GM23338 (cell line): ENCODE measurements around the gene PKD2L2. TPM values are rescaled to one million over a fixed set of nuclear protein-coding genes. Genes with fewer than 3 reads are reported as not detected.

Experiments
- ATAC-seq: fragments of 200-7000 bp; cut with Tn5 transposase; 3 replicates; pipeline ENCODE4 v1.9.1; 2020
- DNase-seq: peaks from one replicate; pipeline ENCODE4 v3.0.0-alpha.2; 2015; ENCODE audit warnings: low spot score
- H2AFZ ChIP-seq: fragments of 200-600 bp; sonication (generic); 2 replicates; pipeline ENCODE4 v1.8.0; 2016; ENCODE audit warnings: antibody characterized with exemption, mild to moderate bottlenecking, moderate library complexity
- H3F3A ChIP-seq: fragments of 200-600 bp; sonication (generic); replicated peaks from 2 replicates; pipeline ENCODE4 v1.8.0; 2017; ENCODE audit warnings: antibody characterized with exemption, mixed run types, low read depth
- H3K27ac ChIP-seq: fragments of 200-600 bp; sonication (generic); 2 replicates; pipeline ENCODE4 v1.6.1; 2016; ENCODE audit warnings: low read depth
- H3K27me3 ChIP-seq: fragments of 200-600 bp; sonication (generic); 2 replicates; pipeline ENCODE4 v1.8.0; 2016; ENCODE audit warnings: mild to moderate bottlenecking, mixed run types, moderate library complexity; ENCODE audit not compliant: insufficient read depth
- H3K36me3 ChIP-seq: fragments of 200-600 bp; sonication (generic); 2 replicates; pipeline ENCODE4 v1.8.0; 2016; ENCODE audit warnings: mild to moderate bottlenecking; ENCODE audit not compliant: insufficient read depth
- H3K4me1 ChIP-seq: fragments of 200-600 bp; sonication (generic); 2 replicates; pipeline ENCODE4 v1.8.0; 2016; ENCODE audit warnings: mild to moderate bottlenecking, moderate library complexity; ENCODE audit not compliant: insufficient read depth
- H3K4me2 ChIP-seq: fragments of 200-600 bp; sonication (generic); 2 replicates; pipeline ENCODE4 v1.7.1; 2017; ENCODE audit warnings: mixed run types
- H3K4me3 ChIP-seq: fragments of 200-600 bp; sonication (generic); 2 replicates; pipeline ENCODE4 v1.6.1; 2016; ENCODE audit warnings: mixed run types
- H3K79me2 ChIP-seq: fragments of 200-600 bp; sonication (generic); replicated peaks from 2 replicates; pipeline ENCODE4 v1.8.0; 2017; ENCODE audit warnings: mild to moderate bottlenecking; ENCODE audit not compliant: insufficient read depth
- H3K9me2 ChIP-seq: fragments of 200-600 bp; sonication (generic); 2 replicates; pipeline ENCODE4 v1.8.0; 2017; ENCODE audit not compliant: insufficient read depth
- H4K20me1 ChIP-seq: fragments of 200-600 bp; sonication (generic); replicated peaks from 2 replicates; pipeline ENCODE4 v1.8.0; 2017; ENCODE audit warnings: mild to moderate bottlenecking; ENCODE audit not compliant: insufficient read depth
- H3K27ac Mint-ChIP-seq: 2 replicates; pipeline ENCODE4 v1.8.0; 2020; ENCODE audit warnings: inconsistent platforms, mild to moderate bottlenecking, moderate library complexity, mixed read lengths
- H3K27me3 Mint-ChIP-seq: 3 replicates; pipeline ENCODE4 v1.8.0; 2022; ENCODE audit warnings: low read depth, mild to moderate bottlenecking, moderate library complexity, mixed read lengths, inconsistent platforms; ENCODE audit not compliant: insufficient read depth, poor library complexity
- H3K36me3 Mint-ChIP-seq: 3 replicates; pipeline ENCODE4 v1.8.0; 2021; ENCODE audit warnings: low read depth, mild to moderate bottlenecking, inconsistent platforms, moderate library complexity, mixed read lengths
- H3K4me1 Mint-ChIP-seq: 3 replicates; pipeline ENCODE4 v1.8.0; 2020; ENCODE audit warnings: mild to moderate bottlenecking, inconsistent platforms, mixed read lengths
- H3K4me3 Mint-ChIP-seq: 3 replicates; pipeline ENCODE4 v1.8.0; 2021; ENCODE audit warnings: moderate library complexity, mild to moderate bottlenecking, inconsistent platforms, mixed read lengths
- H3K9me3 Mint-ChIP-seq: 3 replicates; pipeline ENCODE4 v1.8.0; 2020; ENCODE audit warnings: moderate library complexity, mild to moderate bottlenecking, inconsistent platforms, mixed read lengths
- CREB1 ChIP-seq: fragments of 250-450 bp; sonication (Bioruptor Pico); IDR thresholded peaks from 2 replicates; pipeline ENCODE4 v1.5.0; 2020; ENCODE audit warnings: low read depth, mild to moderate bottlenecking, moderate library complexity
- CTCF ChIP-seq, 2 experiments: fragments of 200-600 bp in 1 of 2; sonication (generic) in 1 of 2; conservative IDR thresholded peaks; 2 replicates each; pipeline versions ENCODE4 v1.5.1 to v1.6.1; 2016 to 2017; ENCODE audit warnings: antibody characterized with exemption in 2 of 2, low read depth in 2 of 2, mild to moderate bottlenecking in 2 of 2, moderate library complexity in 1 of 2
- EZH2 ChIP-seq: fragments of 200-600 bp; sonication (generic); IDR thresholded peaks from one replicate; pipeline ENCODE4 v1.8.0; 2017; ENCODE audit warnings: antibody characterized with exemption, mild to moderate bottlenecking, low read depth; ENCODE audit not compliant: unreplicated experiment
- EZH2phosphoT487 ChIP-seq: fragments of 200-600 bp; sonication (generic); IDR thresholded peaks from one replicate; pipeline ENCODE4 v1.8.1; 2018; ENCODE audit warnings: antibody characterized with exemption; ENCODE audit not compliant: unreplicated experiment
- JUNB ChIP-seq: IDR thresholded peaks from one replicate; pipeline ENCODE4 v1.6.1; 2016; ENCODE audit warnings: antibody characterized with exemption; ENCODE audit not compliant: unreplicated experiment
- NANOG ChIP-seq: IDR thresholded peaks from 2 replicates; pipeline ENCODE4 v1.6.1; 2016; ENCODE audit warnings: antibody characterized with exemption, borderline replicate concordance
- POLR2AphosphoS5 ChIP-seq: IDR thresholded peaks from 2 replicates; pipeline ENCODE4 v1.6.1; 2016; ENCODE audit warnings: antibody characterized with exemption, low read depth
- STAT1 ChIP-seq: IDR thresholded peaks from one replicate; pipeline ENCODE4 v1.6.1; 2016; ENCODE audit warnings: antibody characterized with exemption; ENCODE audit not compliant: unreplicated experiment
- ZNF114 ChIP-seq: fragments of 250-450 bp; sonication (Bioruptor Pico); IDR thresholded peaks from 2 replicates; pipeline ENCODE4 v1.5.0; 2020; ENCODE audit warnings: mild to moderate bottlenecking, moderate library complexity
- ZNF331 ChIP-seq: fragments of 250-450 bp; sonication (Bioruptor Pico); IDR thresholded peaks from 2 replicates; pipeline ENCODE4 v1.5.0; 2020; ENCODE audit warnings: low read depth, mild to moderate bottlenecking, moderate library complexity
- polyA plus RNA-seq: library from polyadenylated mRNA; unstranded; fragments of >200 nt; fragmentation: Nextera tagmentation; extraction: Ambion mirVana; gene quantifications from 2 replicates; pipeline ENCODE4 v1.2.1, GENCODE V29; 2016
- total RNA-seq: library from RNA; depleted of rRNA; stranded (reverse); fragments of >200 nt; shearing (Covaris generic); gene quantifications from 2 replicates; pipeline ENCODE4 v1.2.3, GENCODE V29; 2014
- TF ChIP-seq, protein P1 (sequence below): IDR thresholded peaks from 2 replicates; pipeline ENCODE4 v1.6.1; 2016; ENCODE audit warnings: antibody characterized with exemption
- TF ChIP-seq, protein P2 (sequence below): fragments of 250-450 bp; sonication (Bioruptor Pico); IDR thresholded peaks from 2 replicates; pipeline ENCODE4 v1.5.0; 2020; ENCODE audit warnings: mild to moderate bottlenecking, moderate library complexity

The PKD2L2 gene
- total and polyA plus RNA-seq, 2 experiments from 2014 or later, result 0.16 TPM; not detected in 1

- TF ChIP-seq ZNF331 (no peak), JUNB (no peak), EZH2phosphoT487 (no peak), STAT1 (no peak), CTCF (conservative IDR thresholded peaks at IDR 0.05; ENCODE audit: low read depth in 2 of 2) (no peak), EZH2 (no peak), CREB1 (CRISPR knock-in tag) (no peak), ZNF114 (CRISPR knock-in tag) (no peak)
Measured at GRCh38 chr5:137896560-137896959, 7.3 kb downstream of the PKD2L2 start (continued).

DNA sequence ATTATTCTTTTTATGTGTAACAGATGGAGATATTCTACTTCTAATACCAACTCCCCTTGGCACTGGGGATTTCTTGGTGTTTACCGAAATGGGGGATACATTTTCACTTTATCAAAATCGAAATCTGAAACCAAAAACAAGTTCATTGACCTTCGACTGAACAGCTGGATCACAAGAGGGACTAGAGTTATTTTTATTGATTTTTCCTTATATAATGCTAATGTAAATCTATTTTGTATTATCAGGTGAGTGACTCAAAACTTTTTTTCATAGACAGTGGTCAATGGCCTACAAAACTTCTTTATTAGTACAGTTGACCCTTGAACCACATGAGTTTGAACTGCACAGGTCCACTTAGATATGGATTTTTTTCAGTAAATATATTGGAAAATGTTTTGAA is 10.2 kb downstream of the PKD2L2 start:
- H3K36me3 ChIP-seq, result no peaks in the 10 kb centered on the region
- no peaks in the 10 kb centered on the region for H4K20me1 ChIP-seq
- H3K27ac ChIP-seq, result no peak overlapping the region
- H3K27me3 Mint-ChIP-seq, result peaks cover 4% of the 10 kb centered on the region
- no peaks in the 10 kb centered on the region for H3K27me3 ChIP-seq
- no peaks in the 10 kb centered on the region for H3K36me3 Mint-ChIP-seq
- no peaks in the 10 kb centered on the region for H3K9me2 ChIP-seq
- no peak overlapping the region for H3K4me3 Mint-ChIP-seq
- H3K4me2 ChIP-seq, result no peak overlapping the region
- no peaks in the 10 kb centered on the region for H3F3A ChIP-seq
- no peaks in the 10 kb centered on the region for H3K4me1 ChIP-seq
- ATAC-seq, result no peak
- no peak overlapping the region for H2AFZ ChIP-seq
- DNase-seq, result no peak
- H3K4me3 ChIP-seq, result no peak overlapping the region
- H3K9me3 Mint-ChIP-seq, result no peaks in the 10 kb centered on the region
- H3K4me1 Mint-ChIP-seq, result no peaks in the 10 kb centered on the region
- H3K27ac Mint-ChIP-seq, result no peak overlapping the region
- no peaks in the 10 kb centered on the region for H3K79me2 ChIP-seq
- TF ChIP-seq STAT1, result no peak
- TF ChIP-seq JUNB, result no peak
- TF ChIP-seq EZH2phosphoT487, result no peak
- TF ChIP-seq, protein P1, sequence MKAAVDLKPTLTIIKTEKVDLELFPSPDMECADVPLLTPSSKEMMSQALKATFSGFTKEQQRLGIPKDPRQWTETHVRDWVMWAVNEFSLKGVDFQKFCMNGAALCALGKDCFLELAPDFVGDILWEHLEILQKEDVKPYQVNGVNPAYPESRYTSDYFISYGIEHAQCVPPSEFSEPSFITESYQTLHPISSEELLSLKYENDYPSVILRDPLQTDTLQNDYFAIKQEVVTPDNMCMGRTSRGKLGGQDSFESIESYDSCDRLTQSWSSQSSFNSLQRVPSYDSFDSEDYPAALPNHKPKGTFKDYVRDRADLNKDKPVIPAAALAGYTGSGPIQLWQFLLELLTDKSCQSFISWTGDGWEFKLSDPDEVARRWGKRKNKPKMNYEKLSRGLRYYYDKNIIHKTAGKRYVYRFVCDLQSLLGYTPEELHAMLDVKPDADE, result no peak
- TF ChIP-seq POLR2AphosphoS5, result no peak
- no peak for TF ChIP-seq CREB1 (CRISPR knock-in tag)
- no peak for TF ChIP-seq EZH2
- TF ChIP-seq ZNF331, result no peak
- TF ChIP-seq, protein P2, sequence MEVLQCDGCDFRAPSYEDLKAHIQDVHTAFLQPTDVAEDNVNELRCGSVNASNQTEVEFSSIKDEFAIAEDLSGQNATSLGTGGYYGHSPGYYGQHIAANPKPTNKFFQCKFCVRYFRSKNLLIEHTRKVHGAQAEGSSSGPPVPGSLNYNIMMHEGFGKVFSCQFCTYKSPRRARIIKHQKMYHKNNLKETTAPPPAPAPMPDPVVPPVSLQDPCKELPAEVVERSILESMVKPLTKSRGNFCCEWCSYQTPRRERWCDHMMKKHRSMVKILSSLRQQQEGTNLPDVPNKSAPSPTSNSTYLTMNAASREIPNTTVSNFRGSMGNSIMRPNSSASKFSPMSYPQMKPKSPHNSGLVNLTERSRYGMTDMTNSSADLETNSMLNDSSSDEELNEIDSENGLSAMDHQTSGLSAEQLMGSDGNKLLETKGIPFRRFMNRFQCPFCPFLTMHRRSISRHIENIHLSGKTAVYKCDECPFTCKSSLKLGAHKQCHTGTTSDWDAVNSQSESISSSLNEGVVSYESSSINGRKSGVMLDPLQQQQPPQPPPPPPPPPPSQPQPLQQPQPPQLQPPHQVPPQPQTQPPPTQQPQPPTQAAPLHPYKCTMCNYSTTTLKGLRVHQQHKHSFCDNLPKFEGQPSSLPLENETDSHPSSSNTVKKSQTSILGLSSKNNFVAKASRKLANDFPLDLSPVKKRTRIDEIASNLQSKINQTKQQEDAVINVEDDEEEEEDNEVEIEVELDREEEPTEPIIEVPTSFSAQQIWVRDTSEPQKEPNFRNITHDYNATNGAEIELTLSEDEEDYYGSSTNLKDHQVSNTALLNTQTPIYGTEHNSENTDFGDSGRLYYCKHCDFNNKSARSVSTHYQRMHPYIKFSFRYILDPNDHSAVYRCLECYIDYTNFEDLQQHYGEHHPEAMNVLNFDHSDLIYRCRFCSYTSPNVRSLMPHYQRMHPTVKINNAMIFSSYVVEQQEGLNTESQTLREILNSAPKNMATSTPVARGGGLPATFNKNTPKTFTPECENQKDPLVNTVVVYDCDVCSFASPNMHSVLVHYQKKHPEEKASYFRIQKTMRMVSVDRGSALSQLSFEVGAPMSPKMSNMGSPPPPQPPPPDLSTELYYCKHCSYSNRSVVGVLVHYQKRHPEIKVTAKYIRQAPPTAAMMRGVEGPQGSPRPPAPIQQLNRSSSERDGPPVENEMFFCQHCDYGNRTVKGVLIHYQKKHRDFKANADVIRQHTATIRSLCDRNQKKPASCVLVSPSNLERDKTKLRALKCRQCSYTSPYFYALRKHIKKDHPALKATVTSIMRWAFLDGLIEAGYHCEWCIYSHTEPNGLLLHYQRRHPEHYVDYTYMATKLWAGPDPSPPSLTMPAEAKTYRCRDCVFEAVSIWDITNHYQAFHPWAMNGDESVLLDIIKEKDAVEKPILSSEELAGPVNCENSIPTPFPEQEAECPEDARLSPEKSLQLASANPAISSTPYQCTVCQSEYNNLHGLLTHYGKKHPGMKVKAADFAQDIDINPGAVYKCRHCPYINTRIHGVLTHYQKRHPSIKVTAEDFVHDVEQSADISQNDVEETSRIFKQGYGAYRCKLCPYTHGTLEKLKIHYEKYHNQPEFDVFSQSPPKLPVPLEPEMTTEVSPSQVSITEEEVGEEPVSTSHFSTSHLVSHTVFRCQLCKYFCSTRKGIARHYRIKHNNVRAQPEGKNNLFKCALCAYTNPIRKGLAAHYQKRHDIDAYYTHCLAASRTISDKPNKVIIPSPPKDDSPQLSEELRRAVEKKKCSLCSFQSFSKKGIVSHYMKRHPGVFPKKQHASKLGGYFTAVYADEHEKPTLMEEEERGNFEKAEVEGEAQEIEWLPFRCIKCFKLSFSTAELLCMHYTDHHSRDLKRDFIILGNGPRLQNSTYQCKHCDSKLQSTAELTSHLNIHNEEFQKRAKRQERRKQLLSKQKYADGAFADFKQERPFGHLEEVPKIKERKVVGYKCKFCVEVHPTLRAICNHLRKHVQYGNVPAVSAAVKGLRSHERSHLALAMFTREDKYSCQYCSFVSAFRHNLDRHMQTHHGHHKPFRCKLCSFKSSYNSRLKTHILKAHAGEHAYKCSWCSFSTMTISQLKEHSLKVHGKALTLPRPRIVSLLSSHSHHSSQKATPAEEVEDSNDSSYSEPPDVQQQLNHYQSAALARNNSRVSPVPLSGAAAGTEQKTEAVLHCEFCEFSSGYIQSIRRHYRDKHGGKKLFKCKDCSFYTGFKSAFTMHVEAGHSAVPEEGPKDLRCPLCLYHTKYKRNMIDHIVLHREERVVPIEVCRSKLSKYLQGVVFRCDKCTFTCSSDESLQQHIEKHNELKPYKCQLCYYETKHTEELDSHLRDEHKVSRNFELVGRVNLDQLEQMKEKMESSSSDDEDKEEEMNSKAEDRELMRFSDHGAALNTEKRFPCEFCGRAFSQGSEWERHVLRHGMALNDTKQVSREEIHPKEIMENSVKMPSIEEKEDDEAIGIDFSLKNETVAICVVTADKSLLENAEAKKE, result no peak
- no peak for TF ChIP-seq NANOG
- no peak for TF ChIP-seq ZNF114 (CRISPR knock-in tag)
- TF ChIP-seq CTCF (conservative IDR thresholded peaks at IDR 0.05; ENCODE audit: low read depth in 2 of 2), result no peak
